Cardiac fibroblast (primary cell): ENCODE results near the gene SLC9B2.

ENCODE experiments used
- DNase-seq, 2 donors: peaks; one replicate each; pipeline versions ENCODE4 v3.0.0 to v3.0.0-alpha.2; 2010; ENCODE audit warnings: low read depth in 2 of 2
- H3K4me3 ChIP-seq, 2 donors: replicated peaks in 1 of 2; 1 replicate in 1 of 2; 2 replicates in 1 of 2; pipeline ENCODE4 v1.5.1; 2011; ENCODE audit warnings: low read depth in 2 of 2, low read length in 2 of 2, mild to moderate bottlenecking in 2 of 2, moderate library complexity in 1 of 2
- TF ChIP-seq, protein P1 (sequence below): IDR thresholded peaks from one replicate; pipeline ENCODE4 v1.5.1; 2011; ENCODE audit warnings: low read depth, mild to moderate bottlenecking, low read length, inconsistent platforms

Gene SLC9B2

GRCh38 chr4:103046416-103047290 lies 29.9 kb downstream of the SLC9B2 start:
- peak; percentile 67 for DNase-seq
- TF ChIP-seq, protein P1, sequence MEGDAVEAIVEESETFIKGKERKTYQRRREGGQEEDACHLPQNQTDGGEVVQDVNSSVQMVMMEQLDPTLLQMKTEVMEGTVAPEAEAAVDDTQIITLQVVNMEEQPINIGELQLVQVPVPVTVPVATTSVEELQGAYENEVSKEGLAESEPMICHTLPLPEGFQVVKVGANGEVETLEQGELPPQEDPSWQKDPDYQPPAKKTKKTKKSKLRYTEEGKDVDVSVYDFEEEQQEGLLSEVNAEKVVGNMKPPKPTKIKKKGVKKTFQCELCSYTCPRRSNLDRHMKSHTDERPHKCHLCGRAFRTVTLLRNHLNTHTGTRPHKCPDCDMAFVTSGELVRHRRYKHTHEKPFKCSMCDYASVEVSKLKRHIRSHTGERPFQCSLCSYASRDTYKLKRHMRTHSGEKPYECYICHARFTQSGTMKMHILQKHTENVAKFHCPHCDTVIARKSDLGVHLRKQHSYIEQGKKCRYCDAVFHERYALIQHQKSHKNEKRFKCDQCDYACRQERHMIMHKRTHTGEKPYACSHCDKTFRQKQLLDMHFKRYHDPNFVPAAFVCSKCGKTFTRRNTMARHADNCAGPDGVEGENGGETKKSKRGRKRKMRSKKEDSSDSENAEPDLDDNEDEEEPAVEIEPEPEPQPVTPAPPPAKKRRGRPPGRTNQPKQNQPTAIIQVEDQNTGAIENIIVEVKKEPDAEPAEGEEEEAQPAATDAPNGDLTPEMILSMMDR, result peak; percentile 89
- H3K4me3 ChIP-seq, result no peak overlapping the region

- no peak overlapping the region for H3K4me3 ChIP-seq
- no peak for DNase-seq
- TF ChIP-seq, protein P1, result no peak
These were observed 32.4 kb downstream of the SLC9B2 start for GRCh38 chr4:103044183-103044582.

DNA sequence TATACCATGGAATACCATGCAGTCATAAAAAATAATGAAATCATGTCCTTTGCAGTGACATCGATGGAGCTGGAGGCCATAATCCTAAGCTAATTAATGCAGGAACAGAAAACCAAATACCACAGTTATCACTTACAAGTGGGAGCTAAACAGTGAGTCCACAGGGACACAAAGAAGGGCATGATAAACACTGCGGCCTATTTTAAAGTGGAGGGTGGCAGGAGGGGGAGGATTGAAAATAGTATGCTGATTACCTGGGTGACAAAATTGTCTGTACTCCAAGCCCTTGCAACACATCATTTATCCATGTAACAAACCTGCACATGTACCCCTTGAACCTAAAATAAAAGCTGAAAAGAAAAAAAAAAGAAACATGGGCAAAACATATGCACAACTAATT lies 40.4 kb downstream of the SLC9B2 start:
- no peak overlapping the region for H3K4me3 ChIP-seq
- TF ChIP-seq, protein P1, result no peak
- no peak for DNase-seq

DNA sequence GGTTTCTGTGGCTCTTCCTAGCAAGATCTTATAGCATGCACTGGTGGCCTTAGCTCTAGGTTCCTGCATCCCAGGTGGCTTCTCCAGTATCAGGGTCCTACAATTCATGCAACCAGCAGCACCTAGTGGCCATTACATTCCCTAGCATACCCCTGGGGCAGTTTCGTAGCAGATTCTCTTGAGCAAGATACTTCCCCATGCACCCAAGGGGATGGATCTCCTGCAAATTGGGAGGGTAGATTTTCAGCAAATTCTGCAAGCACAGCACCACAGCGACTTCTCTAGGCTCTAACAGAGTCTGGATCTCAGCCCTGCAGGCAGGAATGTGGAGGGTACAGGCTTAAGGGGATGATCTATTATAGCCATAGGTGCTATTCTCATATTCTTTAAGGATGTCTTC lies 44.0 kb downstream of the SLC9B2 start:
- TF ChIP-seq, protein P1, result peak; percentile 69
- DNase-seq, result peak; percentile 42 to 45
- no peak overlapping the region for H3K4me3 ChIP-seq

- no peak overlapping the region for H3K4me3 ChIP-seq
- no peak for DNase-seq
- TF ChIP-seq, protein P1, result no peak
These were observed 45.8 kb downstream of the SLC9B2 start for GRCh38 chr4:103030791-103031190.

- TF ChIP-seq, protein P1, result no peak
- no peak for DNase-seq
- H3K4me3 ChIP-seq, result no peak overlapping the region
These were observed 47.3 kb downstream of the SLC9B2 start for GRCh38 chr4:103029300-103029699.
